Right lung (tissue), 5 donors: ENCODE data around the gene MYO18B. TPM values are rescaled to one million over a fixed set of nuclear protein-coding genes. Genes with fewer than 3 reads are reported as not detected.

Experiments
- DNase-seq, 2 donors: peaks; one replicate each; pipeline ENCODE4 v3.0.0-alpha.2; 2013
- polyA plus RNA-seq, 5 donors: library from polyadenylated mRNA; unstranded; fragments of 120-200 nt; gene quantifications; one replicate each; pipeline versions ENCODE4 v1.2.1 to v1.2.3, GENCODE V29; 2013; ENCODE audit warnings: inconsistent platforms in 1 of 5, low replicate concordance in 1 of 5; ENCODE audit not compliant: insufficient read length in 5 of 5, insufficient read depth in 1 of 5

Gene MYO18B
- polyA plus RNA-seq, 5 donors = 0.11 to 3.4 (median 0.15) TPM

DNA sequence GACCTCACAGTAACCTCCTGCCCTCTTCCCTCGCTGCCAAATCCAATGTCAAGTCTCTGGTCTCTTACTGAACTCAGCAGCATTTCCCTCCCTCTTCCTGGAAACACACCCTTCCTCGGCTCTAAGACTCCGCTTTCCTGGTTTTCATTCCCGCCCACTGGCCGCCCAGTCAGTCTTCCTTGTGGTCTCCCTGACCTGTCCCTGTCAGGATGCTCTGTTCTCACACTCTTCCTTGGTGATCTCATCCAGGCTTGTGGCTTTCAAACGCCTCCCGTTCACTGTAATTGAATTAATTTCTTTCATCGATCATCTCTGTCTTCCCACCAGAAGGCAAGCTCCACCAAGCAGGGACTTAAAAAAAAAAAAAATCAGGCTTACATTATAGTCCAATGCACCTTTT, 33.5 kb downstream of the MYO18B start:
- DNase-seq = no peak

DNA sequence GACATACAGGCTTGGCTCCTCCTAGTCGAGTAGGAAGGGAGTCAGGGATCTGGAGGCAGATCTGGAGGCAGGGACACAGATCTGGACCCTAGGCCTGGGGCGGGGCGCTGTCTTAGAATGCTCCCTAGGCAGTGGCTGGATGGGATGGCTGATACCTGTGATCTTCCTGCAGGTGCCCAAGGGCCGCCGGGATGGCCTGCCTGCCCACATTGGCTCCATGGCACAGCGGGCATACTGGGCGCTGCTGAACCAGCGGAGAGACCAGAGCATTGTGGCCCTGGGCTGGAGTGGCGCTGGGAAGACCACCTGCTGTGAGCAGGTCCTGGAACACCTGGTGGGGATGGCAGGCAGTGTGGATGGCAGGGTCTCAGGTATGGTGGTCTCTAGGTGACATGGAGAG, 35.4 kb downstream of the MYO18B start:
- DNase-seq = no peak

DNA sequence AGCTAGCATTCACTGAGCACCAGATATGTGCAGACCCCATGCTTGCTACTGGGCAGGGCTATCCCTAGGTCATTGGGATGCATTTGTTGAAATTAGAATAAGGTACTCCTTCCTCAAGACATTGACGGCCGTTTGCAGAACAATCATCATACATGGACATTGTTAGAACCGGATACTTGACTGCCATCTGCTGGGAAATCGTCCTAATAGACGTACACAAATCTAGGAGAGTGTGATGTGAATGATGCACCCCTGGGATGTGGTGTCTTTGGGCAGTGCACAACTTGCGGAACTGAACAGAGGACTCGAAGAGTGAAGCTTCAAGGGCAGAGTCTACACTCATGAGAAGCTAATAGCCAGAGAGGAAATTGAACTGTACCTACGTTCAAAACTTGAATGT, 35.9 kb downstream of the MYO18B start:
- peak in 1 of 2 donors; percentile 21 for DNase-seq

DNA sequence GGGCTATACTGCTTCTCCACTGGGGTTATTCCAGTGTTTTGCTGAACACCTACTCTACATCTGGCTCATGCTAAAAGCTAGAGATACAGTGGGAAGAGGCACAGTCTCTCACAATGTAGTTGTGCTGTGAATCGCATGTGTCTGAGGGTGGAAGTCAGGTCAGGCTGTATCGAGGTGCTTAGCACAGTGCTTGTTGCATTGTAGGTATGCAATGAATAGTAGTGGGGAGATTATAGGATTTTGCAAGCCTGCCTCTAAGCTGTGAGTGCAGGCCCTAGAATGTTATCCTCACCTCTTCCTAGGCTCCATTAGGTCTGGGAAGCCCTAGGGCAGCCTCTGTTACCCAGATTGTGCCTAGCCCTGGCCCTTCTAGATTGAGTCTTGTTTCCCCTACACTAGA, 37.4 kb downstream of the MYO18B start:
- DNase-seq = no peak

DNA sequence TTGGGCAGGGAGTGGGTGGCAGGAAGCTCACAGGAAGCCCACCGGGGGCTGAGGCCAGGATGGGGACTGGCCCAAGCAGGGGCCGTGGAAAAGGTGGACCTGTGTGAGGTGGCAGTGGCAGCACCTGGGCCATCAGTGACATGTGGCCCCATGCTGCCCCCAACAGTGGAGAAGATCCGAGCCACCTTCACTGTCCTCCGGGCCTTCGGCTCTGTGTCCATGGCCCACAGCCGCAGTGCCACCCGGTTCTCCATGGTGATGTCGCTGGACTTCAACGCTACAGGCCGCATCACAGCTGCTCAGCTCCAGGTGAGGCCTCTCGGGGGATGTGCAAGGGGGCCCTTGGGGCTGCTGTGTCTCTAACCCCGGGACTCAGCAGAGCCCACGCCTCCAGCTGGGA, 37.9 kb downstream of the MYO18B start:
- DNase-seq = no peak

DNA sequence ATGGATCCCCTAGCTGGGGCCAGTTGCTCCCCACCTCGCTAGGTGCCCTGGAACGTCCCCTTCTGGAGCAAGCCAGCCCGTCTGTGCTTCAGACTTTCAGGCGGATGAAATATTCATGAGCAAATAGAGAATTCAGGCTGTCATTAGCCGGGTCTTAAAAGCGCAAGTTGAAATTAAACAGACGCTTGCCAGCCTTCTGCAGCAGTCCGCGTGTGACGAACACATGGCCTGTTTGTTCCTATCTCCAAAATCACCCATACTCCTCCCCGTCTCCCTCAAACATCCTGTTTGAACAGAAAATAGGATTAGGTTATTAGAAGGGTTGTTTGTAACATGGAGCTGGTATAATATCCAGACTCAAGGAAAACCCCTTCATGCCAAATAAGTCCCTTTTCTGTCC, 38.7 kb downstream of the MYO18B start:
- no peak for DNase-seq

DNA sequence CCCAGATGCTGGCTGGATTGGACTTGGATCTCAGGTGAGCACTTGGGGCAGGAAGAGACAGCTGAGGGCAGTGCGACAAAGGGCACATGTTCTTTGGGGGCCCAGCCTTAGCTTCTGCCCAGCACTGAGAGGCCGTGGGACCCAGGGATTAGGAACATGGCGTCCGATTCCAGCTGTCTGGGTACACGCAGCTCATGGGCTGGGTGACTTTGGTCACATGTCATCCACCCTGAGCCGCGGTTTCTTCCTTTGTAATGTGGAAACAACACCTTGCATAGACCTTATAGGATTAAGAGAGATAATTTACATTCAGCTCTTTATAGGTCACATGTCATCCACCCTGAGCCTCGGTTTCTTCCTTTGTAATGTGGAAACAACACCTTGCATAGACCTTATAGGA, 39.8 kb downstream of the MYO18B start:
- DNase-seq = no peak

DNA sequence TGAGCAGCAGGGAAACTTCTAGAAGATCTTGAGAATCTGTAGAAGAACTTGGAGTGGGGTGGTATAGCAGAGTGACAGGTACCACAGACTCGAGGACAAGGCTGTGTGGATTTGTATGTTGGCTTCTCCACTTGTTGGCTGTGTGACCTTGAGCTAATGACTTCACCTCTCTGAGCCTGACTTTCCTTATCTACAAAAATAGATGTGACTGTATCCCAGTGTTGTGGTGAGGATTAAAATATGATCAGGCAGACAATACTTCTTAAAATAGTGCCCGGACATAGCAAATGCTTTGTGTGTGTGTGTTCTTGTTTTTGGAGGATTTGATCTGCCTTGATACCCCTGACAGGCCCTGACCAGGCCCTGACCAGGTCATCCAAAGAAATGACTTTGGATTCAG, 40.8 kb downstream of the MYO18B start:
- no peak for DNase-seq

DNA sequence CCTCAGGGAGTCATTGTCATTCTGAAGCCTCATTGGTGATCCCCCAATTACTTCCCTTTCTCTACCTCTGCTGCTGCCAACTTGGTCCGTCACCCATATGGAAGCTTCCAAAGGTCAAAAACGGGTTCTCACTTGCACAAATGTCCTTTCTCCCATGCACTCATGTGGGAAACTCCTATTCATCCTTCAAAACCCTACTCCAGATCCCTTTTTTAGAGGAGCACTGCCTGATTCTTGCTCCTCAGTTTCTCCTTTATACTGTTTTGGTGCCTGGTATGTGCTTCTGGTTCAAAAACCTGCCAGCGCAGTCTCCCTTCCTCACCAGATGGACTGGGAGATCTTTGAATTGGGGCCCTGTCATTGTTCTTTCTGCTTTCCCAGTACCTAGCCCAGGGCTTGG, 41.9 kb downstream of the MYO18B start:
- DNase-seq = no peak

DNA sequence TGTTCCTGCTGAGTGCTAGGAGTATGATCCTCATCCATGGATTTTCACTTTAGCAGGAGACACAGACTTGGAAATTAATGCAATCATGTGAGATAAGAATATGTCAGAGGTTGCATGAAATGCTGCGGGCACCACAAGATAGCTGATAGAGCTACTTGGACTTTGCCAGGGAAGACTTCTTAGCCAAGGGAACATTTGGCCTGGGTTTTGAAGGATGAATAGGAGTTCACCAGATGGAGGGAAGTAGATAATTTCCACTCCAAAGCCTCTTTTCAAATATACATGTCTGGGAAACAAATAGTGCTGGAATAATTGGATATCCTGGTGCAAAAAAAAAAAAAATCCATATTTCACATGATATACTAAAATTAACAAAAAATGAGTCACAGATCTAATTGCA, 44.2 kb downstream of the MYO18B start:
- no peak for DNase-seq

DNA sequence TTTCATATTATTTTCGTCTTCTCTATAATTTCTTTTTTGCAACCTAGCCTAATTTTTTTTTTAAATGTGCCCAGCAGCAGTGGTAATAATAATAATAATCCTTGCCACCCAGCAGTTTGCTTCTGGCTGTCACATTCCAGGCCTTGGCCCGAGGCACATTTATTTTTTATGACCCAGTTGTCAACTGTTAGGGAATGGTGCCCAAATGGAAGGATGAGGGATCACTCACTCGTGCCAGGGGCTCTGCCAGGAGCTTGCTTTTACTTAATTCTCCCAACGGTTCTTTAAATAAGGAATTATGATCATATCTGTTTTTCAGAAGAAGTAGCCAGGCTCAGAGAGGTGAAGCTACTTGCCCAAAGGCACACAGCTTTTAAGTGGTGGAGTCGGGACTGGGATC, 49.6 kb downstream of the MYO18B start:
- DNase-seq = no peak

DNA sequence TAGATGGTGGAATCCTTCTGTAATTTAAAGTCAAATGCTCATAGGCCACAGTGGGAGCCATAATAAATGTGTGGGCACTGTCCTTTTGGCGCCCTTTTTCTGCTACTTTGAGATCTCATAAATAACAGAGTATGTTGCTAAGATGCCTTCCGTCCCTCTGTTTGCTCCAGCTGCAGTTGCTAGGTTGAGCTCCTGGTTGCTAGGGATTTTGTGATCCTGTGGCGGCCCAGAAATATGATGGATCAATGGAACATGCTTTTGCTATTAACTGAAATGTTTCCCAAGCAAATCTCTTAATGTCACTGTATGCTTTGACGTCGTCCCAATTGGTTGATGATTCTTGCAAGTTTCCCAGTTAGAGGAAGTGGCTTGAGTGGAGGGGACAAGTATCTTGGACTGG, 53.5 kb downstream of the MYO18B start:
- DNase-seq = no peak

DNA sequence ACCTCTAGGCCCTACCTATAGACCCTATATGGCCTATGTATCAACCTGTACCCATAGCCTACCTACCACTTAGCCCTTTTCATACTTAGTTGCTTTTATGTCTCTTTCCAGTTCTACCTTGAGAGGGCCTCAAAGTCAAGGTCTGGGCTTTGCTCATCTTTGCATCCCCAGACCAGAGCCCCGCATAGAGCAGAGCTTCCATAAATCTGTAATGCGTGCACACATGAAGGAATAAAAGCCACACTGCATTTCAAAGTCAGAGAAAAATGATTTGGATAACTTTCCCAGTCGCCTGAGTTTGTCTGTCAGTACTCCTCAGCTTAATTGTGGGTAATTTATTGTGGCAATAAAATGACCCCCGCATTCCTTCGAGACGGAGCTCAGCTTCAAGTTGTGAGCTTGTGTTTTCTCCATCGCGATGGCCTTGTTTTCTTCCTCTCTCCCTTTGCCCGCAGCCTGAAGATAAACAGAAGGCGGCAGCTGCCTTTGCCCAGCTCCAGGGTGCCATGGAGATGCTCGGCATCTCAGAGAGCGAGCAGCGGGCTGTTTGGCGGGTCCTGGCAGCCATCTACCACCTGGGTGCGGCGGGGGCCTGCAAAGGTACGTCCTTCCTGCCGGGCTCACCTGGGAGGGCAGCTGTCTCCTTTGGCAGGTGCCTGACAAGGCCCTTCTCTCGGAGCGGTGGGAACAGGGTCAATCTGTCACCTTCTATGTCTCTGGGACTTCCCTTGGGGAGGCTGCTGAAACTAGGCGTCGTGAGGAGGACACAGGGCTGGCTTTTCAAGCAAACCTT, 55.7 kb downstream of the MYO18B start:
- no peak for DNase-seq

DNA sequence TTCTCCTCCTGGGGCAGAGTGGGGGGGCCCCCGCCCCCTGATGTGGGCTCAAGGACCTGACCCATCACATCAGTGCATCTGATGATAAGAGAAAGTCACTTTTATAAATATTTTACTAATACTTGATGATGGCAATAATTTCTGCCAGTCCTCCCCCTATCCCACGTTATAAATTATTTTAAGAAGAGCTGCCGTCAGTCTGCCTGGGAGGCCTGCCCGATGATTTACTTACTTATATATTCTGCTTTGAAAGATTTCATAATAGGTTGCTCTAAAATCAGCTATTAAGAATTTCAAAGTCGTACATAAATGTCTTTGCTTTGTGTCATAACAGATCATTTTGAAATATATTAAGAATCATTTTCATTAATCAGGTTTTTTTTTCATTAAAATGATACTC, 58.8 kb downstream of the MYO18B start:
- no peak for DNase-seq

DNA sequence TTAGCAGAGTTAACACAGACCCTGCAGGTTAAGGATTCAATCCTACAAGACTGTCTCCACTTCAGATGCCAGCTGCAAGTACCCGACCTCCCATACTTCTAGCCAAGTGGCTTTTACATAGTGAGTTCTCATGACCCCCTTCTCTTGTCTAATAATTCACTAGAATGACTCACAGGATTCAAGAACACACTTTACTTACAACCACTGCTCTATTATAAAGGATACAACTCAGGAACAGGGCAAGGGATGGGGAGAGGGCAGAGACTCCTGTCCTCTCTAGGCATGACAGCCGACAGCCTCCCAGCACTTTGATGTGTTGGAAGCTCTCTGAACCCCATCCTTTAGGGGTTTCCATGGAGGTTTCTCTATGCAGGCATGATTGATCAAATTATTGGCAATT, 60.0 kb downstream of the MYO18B start:
- DNase-seq = peak; percentile 6 to 10

DNA sequence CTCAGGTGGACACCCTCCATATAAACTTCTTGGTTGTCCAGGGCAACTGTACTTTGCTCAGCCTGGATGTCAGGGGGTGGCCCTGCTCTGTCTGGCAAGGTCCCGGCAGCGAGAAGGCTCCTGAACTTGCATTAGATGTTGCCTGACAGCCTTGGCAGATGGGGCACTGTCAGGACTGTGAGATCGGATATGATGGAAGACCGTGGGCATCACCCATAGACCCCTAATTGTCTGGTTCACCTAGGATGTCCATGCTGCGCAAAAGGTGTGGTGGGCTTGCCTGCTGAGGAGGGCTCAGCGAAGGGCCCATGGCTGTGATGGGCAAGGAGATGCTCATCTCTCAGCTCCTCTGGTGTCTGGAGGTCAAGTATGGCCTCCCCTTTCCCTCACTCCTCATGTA, 62.7 kb downstream of the MYO18B start:
- no peak for DNase-seq

DNA sequence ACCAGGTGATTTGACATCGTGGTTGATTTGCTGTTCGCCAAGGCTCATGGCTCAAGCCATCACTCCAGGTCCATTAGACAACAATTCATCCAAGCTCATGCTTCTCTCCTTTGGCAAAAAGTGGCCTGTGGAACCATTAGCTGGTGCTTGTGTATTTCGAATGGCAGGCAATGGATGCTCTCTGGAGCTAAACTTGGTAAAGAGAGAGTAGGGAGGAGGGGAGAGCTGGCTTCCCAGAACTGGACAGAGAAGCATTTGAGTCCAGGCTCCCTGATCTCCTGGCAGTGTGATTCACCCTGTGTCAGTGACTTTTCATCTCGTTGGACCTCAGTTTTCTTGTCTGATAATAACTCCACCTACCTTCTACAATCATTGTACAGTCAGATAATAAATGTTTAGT, 64.6 kb downstream of the MYO18B start:
- no peak for DNase-seq

DNA sequence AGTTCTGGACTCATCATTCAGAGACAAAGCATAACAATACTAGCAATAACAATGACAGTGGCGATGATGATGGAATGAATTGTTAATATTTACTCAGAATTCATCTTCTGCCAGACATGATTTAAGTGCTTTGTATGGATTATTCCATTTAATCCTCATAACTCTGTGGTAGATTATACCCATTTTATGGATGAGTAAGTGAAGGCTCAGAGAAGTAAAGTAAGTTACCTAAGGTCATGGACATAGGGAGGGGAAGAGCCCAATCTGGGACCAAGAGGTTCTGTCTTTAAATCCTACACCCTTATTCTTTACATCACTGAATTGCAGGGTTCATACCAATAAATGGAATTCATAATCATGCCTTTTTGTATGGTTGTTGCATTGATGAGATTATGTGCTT, 72.7 kb downstream of the MYO18B start:
- DNase-seq = no peak

DNA sequence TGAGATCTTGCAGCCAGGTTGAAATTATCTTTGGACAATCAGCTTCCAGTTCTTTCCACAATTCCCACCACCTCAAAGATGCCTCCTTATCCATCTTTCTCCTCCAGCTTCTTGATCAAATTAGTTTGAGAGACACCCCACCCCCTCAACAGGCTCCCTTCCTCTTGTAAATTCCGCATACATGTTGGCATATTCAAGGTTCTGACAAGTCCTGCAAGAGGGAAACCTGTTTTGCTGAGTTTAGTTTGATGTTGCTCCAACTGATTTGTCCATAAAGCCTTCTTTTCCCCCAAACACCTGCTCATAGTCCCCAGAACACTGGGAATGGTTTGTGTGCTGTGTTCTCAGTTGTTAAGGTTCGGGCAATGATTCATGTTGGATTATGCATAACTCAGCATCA, 73.6 kb downstream of the MYO18B start:
- no peak for DNase-seq

DNA sequence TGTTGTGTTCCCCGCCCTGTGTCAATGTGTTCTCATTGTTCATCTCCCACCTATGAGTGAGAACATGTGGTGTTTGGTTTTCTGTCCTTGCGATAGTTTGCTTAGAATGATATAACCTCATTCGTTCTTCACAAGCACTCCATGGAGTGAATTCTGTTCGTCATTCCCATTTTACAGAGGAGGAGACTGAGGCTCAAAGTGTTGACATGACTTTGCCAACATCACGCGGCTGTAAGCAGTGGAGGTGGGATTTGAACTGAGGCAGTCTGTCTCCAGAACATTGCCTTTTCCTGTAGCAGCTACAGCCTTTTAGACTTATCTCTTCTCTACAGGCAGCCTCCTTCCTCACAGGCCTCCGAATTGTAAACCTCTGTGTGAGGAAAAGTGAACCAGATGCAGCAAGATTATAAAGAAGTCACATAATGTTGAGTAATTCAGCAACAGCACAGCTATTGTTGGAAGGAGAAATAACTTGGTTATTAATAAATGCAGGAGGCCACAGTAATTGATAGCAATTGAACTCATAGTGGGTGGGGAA, 74.6 kb downstream of the MYO18B start:
- DNase-seq = no peak

DNA sequence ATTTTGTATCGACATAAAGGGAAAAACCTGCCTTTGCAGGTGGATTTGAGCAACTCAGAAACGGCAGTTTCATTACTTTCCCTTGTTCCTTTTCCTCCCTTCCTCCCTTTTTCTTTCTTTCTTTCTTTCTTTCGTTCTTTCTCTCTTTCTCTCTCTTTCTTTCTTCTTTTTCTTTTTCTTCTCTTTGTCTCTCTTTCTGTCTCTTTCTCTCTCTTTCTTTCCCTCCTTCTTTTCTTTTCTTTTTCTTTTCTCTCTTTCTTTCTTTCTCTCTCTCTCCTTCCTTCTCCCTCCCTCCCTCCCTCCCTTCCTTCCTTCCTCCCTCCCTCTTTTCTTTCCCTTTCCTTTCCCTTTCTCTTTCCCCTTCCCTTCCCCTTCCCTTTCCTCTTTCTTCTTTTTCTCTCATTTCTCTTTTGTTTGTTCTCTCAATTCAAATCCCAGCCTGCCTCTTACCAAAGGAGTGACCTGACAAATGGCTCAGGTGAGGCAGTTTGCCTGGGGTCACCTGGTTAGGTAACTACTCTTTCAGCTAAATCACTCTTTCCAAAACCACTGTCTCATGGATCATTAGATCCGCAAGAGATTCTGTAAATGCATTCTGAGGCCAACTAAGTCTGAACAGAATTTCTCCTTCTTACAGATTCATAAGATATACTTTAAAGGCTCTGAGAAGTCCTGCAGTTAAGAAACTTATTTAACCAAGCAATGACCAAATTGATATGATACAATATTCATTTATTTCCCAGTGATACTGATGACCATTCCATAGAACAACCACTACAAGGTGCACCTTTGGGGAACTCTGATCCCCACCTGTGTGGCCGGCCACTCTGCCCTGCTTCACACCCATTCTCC, 75.3 kb downstream of the MYO18B start:
- DNase-seq = no peak

DNA sequence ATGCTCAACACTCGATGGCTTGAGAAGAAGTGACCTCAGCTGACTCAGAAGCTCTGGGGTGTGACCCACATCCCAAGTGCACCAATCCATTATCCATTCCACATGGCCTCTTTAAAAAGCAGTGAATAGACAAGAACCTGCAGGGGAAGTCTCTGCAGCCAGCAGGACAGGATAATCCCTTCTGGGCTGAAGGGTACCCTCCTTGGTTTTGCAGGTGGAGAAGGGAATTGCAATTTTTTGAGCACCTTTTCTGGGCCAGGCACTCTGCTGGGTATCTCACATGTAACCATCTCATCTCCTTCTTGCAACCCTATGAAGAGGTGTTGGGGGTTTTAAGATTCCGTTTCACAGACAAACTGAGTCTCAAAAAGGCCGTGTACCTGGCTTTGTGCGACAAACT, 76.6 kb downstream of the MYO18B start:
- no peak for DNase-seq

DNA sequence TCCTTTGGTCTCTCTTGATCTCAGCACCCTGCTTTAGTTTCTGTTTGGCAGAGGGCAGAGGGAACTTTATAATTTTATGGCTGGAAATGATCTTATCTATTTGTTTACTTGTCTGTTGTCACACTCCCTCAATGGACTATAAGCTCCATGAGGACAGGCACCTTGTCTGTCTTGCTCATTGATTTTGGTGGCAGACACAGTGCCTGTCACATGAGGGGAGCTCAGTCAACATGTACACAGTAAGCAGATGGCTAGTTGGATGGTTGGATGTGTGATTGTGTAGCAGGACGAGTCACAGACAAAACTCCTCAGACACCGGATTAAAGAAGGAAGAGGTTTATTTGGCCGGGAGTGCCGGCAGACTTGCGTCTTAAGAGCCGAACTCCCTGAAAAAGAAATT, 80.4 kb downstream of the MYO18B start:
- no peak for DNase-seq
